Adrenal gland (tissue), 12 donors: ENCODE results near the gene SHOC2. TPM values are rescaled to one million over a fixed set of nuclear protein-coding genes. Genes with fewer than 3 reads are reported as not detected.

Experiments used
- DNase-seq, 7 donors: peaks; one replicate each; pipeline ENCODE4 v3.0.0-alpha.2; 2019 to 2020
- H3K27ac ChIP-seq, 5 donors: fragments of 200-600 bp; sonication (generic) in 4 of 5; 1 replicate in 3 of 5; 2 replicates in 2 of 5; pipeline versions ENCODE4 v1.5.1 to v1.8.0; 2016 to 2020; ENCODE audit warnings: mild to moderate bottlenecking in 1 of 5
- H3K27me3 ChIP-seq: fragments of 200-600 bp; 2 replicates; pipeline ENCODE4 v1.8.0; 2021
- H3K36me3 ChIP-seq, 2 donors: fragments of 200-600 bp; replicated peaks in 1 of 2; 1 replicate in 1 of 2; 2 replicates in 1 of 2; pipeline versions ENCODE4 v1.5.1 to v1.8.0; 2018 to 2022
- H3K4me1 ChIP-seq, 2 donors: fragments of 200-600 bp; replicated peaks in 1 of 2; 1 replicate in 1 of 2; 2 replicates in 1 of 2; pipeline versions ENCODE4 v1.5.1 to v1.8.0; 2018 to 2021
- H3K4me3 ChIP-seq, 4 donors: fragments of 200-600 bp; sonication (generic) in 3 of 4; one replicate each; pipeline ENCODE4 v1.5.1; 2016 to 2018
- H3K9me3 ChIP-seq, 3 donors: fragments of 200-600 bp; sonication (generic) in 1 of 3; replicated peaks in 1 of 3; 1 replicate in 2 of 3; 2 replicates in 1 of 3; pipeline versions ENCODE4 v1.5.1 to v1.8.0; 2016 to 2021
- CTCF ChIP-seq, 6 experiments: fragments of 450-650 bp in 4 of 6; fragments of 200-600 bp in 2 of 6; sonication (generic) in 1 of 6; IDR thresholded peaks; 1 replicate in 5 of 6; 2 replicates in 1 of 6; pipeline versions ENCODE4 v1.5.1 to v1.8.0; 2016 to 2021; ENCODE audit warnings: antibody characterized with exemption in 6 of 6, mild to moderate bottlenecking in 2 of 6, moderate library complexity in 1 of 6
- POLR2A ChIP-seq, 2 donors: fragments of 450-650 bp; IDR thresholded peaks; one replicate each; pipeline ENCODE4 v1.6.1; 2017; ENCODE audit warnings: antibody characterized with exemption in 2 of 2, mild to moderate bottlenecking in 2 of 2, moderate library complexity in 1 of 2
- WGBS, 4 donors: extraction: QIAGEN DNeasy Blood & Tissue Kit in 2 of 4; methylation state at CpG; one replicate each; pipeline versions ENCODE4 v1.1.5 to v1.1.7; 2013 to 2017; 5-methylcytosine and 5-hydroxymethylcytosine counted together
- intact Hi-C, 2 donors: fragments of 100-400 bp; cut with DNase I; formaldehyde crosslinking; loops; one replicate each; pipeline versions ENCODE4 v1.14.1 to v1.15.0; 2022 to 2023
- polyA plus RNA-seq, 3 donors: library from polyadenylated mRNA; stranded (reverse); fragments of 200-250 nt in 2 of 3; fragments of 350-450 nt in 1 of 3; fragmentation: Illumina TruSeq in 1 of 3; extraction: RNeasy Lipid Tissue Mini Kit (QIAGEN cat#74804) in 1 of 3; gene quantifications; one replicate each; pipeline ENCODE4 v1.2.3, GENCODE V29; 2013 to 2014
- total RNA-seq, 9 donors: library from RNA; depleted of rRNA in 4 of 9; stranded (reverse); fragments of >200 nt in 4 of 9; fragments of 120-200 nt in 1 of 9; fragmentation: NEBNext Ultra II Directional in 1 of 9; extraction: Animal tissue kit (Norgen Biotek cat#: 25700) in 1 of 9; gene quantifications; one replicate each; pipeline versions ENCODE4 v1.1.0 to v1.2.4, GENCODE V29; 2013 to 2023
- donor health status: healthy with polysubstance abuse.
- donor health status: Bipolar disorder and iron deficiency.
- donor health status: DM: yes; HTN: yes; CAD: no.
- donor health status: DM: no; HTN: no; CAD: no.
- donor health status: DM: no; HTN: no; CAD: no.
- donor health status: DM: yes; HTN: yes; CAD: no.

The SHOC2 gene
- total and polyA plus RNA-seq, 12 donors: 16.4 to 78.2 (median 37.1) TPM

GRCh38 chr10:110993024-110993693 lies 73.8 kb downstream of the SHOC2 start:
- 78 to 84% (median 81%) methylated on average over 4 of the region's 4 CpGs for WGBS, 4 donors
- no peak for TF ChIP-seq CTCF (IDR thresholded peaks at IDR 0.05)
- no peak for TF ChIP-seq POLR2A (IDR thresholded peaks at IDR 0.05)
- Histone ChIP-seq H3K27ac (no peak overlapping the region), H3K9me3 (no peaks in the 10 kb centered on the region), H3K27me3 (no peaks in the 10 kb centered on the region), H3K4me1 (peaks cover 0 to 14% of the 10 kb centered on the region in 2 donors), H3K36me3 (no peaks in the 10 kb centered on the region), H3K4me3 (no peak overlapping the region)
- intact Hi-C loops: no loop called here
- no peak for DNase-seq

GRCh38 chr10:110994406-110995086 lies 75.1 kb downstream of the SHOC2 start:
- Histone ChIP-seq H3K36me3 (no peaks in the 10 kb centered on the region), H3K4me1 (peaks cover 0 to 14% of the 10 kb centered on the region in 2 donors), H3K4me3 (no peak overlapping the region), H3K9me3 (no peaks in the 10 kb centered on the region), H3K27me3 (no peaks in the 10 kb centered on the region), H3K27ac (no peak overlapping the region)
- WGBS, 4 donors: 95 to 98% (median 97%) methylated on average over 1 of the region's 1 CpG
- no peak for DNase-seq
- TF ChIP-seq POLR2A (IDR thresholded peaks at IDR 0.05) (no peak), CTCF (IDR thresholded peaks at IDR 0.05) (no peak)
- intact Hi-C loops: no loop called here

GRCh38 chr10:110995301-110995700 lies 75.9 kb downstream of the SHOC2 start:
- 81 to 91% (median 84%) methylated on average over 2 of the region's 2 CpGs for WGBS, 4 donors
- Histone ChIP-seq H3K4me3 (no peak overlapping the region), H3K27ac (no peak overlapping the region), H3K27me3 (no peaks in the 10 kb centered on the region), H3K4me1 (peaks cover 0 to 14% of the 10 kb centered on the region in 2 donors), H3K9me3 (no peaks in the 10 kb centered on the region), H3K36me3 (no peaks in the 10 kb centered on the region)
- no peak for TF ChIP-seq POLR2A (IDR thresholded peaks at IDR 0.05)
- TF ChIP-seq CTCF (IDR thresholded peaks at IDR 0.05): no peak
- intact Hi-C loops: no loop called here
- no peak for DNase-seq

GRCh38 chr10:110996256-110996655 lies 76.9 kb downstream of the SHOC2 start:
- no peaks in the 10 kb centered on the region for H3K36me3 ChIP-seq
- no peak for TF ChIP-seq CTCF (IDR thresholded peaks at IDR 0.05)
- no peak for TF ChIP-seq POLR2A (IDR thresholded peaks at IDR 0.05)
- H3K4me1 ChIP-seq: peaks cover 0 to 14% of the 10 kb centered on the region in 2 donors
- intact Hi-C loops: no loop called here
- no peak overlapping the region for H3K4me3 ChIP-seq
- no peak overlapping the region for H3K27ac ChIP-seq
- H3K27me3 ChIP-seq: no peaks in the 10 kb centered on the region
- H3K9me3 ChIP-seq: no peaks in the 10 kb centered on the region
- 95 to 99% (median 97%) methylated on average over 6 of the region's 6 CpGs for WGBS, 4 donors
- DNase-seq: no peak
